Prostate gland (tissue), 2 donors: Measurements from ENCODE around the gene TFR2. TPM values are rescaled to one million over a fixed set of nuclear protein-coding genes. Genes with fewer than 3 reads are reported as not detected.

Experiments used
- DNase-seq: peaks from one replicate; pipeline ENCODE4 v3.0.0-alpha.2; 2019; ENCODE audit warnings: low spot score
- H3K27ac ChIP-seq, 2 donors: fragments of 200-600 bp; sonication (generic); 2 replicates each; pipeline ENCODE4 v1.5.1; 2017 to 2019
- H3K27me3 ChIP-seq: fragments of 200-600 bp; sonication (generic); replicated peaks from 2 replicates; pipeline ENCODE4 v1.5.1; 2019; ENCODE audit not compliant: insufficient read depth
- H3K36me3 ChIP-seq, 2 donors: fragments of 200-600 bp; sonication (generic); 1 replicate in 1 of 2; 2 replicates in 1 of 2; pipeline versions ENCODE4 v1.5.1 to v1.8.1; 2017 to 2019
- H3K4me1 ChIP-seq: fragments of 200-600 bp; sonication (generic); replicated peaks from 2 replicates; pipeline ENCODE4 v1.5.1; 2019
- H3K4me3 ChIP-seq, 2 donors: fragments of 200-600 bp; sonication (generic); 2 replicates each; pipeline ENCODE4 v1.5.1; 2017 to 2019
- H3K9me3 ChIP-seq: fragments of 200-600 bp; sonication (generic); 2 replicates; pipeline ENCODE4 v1.5.1; 2017
- CTCF ChIP-seq, 4 experiments: fragments of 200-600 bp in 2 of 4; fragments of 450-650 bp in 2 of 4; sonication (generic) in 2 of 4; IDR thresholded peaks; 1 replicate in 3 of 4; 2 replicates in 1 of 4; pipeline ENCODE4 v1.5.1; 2016 to 2019; ENCODE audit warnings: antibody characterized with exemption in 4 of 4, mild to moderate bottlenecking in 2 of 4, moderate library complexity in 2 of 4
- POLR2A ChIP-seq: fragments of 450-650 bp; IDR thresholded peaks from one replicate; pipeline ENCODE4 v1.6.1; 2016; ENCODE audit warnings: antibody characterized with exemption, mild to moderate bottlenecking
- POLR2AphosphoS5 ChIP-seq: sonication (generic); formaldehyde crosslinking; IDR thresholded peaks from one replicate; pipeline ENCODE4 v1.6.1; 2017; ENCODE audit warnings: antibody characterized with exemption
- WGBS: methylation state at CpG from one replicate; pipeline ENCODE4 v1.1.5; 2018; 5-methylcytosine and 5-hydroxymethylcytosine counted together
- intact Hi-C: fragments of 100-400 bp; cut with DNase I; formaldehyde crosslinking; loops from one replicate; pipeline ENCODE4 v1.14.2; 2022
- small RNA-seq, 2 donors: library from RNA; depleted of rRNA; stranded (forward); fragments of <200 nt; gene quantifications; one replicate each; pipeline ENCODE3, GENCODE V24; 2016
- total RNA-seq, 2 donors: library from RNA; depleted of rRNA; stranded (reverse); fragments of >200 nt; gene quantifications; one replicate each; pipeline ENCODE4 v1.1.0, GENCODE V29; 2016

TFR2 gene
- total RNA-seq, 2 donors from 2014 or later, result 0.59 to 2.3 TPM

- TF ChIP-seq POLR2A (no peak), POLR2AphosphoS5 (no peak), CTCF (IDR thresholded peaks at IDR 0.05) (no peak)
- intact Hi-C loops, result no loop called here
These were observed 70.2 kb downstream of the TFR2 start for GRCh38 chr7:100570954-100571828.

More at GRCh38 chr7:100570954-100571828, 70.2 kb downstream of the TFR2 start:
- Histone ChIP-seq H3K4me1 (peaks cover 6% of the 10 kb centered on the region), H3K27me3 (no peaks in the 10 kb centered on the region), H3K27ac (no peak overlapping the region), H3K9me3 (no peaks in the 10 kb centered on the region), H3K36me3 (peaks cover 3 to 5% of the 10 kb centered on the region in 2 donors), H3K4me3 (no peak overlapping the region)
- WGBS, result 81% methylated on average over 26 of the region's 26 CpGs
- no peak for DNase-seq

Small RNA genes within 50 kb of the gene (small RNA-seq; reads per million reads assigned to genes)
- 0 reads per million in 2 donors for gene SAP25

Other genes with a start within 250 kb of the TFR2 start
- 10 to 100 TPM in 1 of 2 donors, 1 to 10 TPM in 1; 5.5 to 34.6 TPM for gene ZCWPW1, start 212.8 kb downstream of the TFR2 start, total RNA-seq
- gene MEPCE, start 211.7 kb downstream of the TFR2 start, total RNA-seq, result 10 to 100 TPM; 24.2 to 62.8 TPM
- gene PPP1R35, start 205.1 kb downstream of the TFR2 start, total RNA-seq, result 10 to 100 TPM; 44.1 to 60.5 TPM
- gene SPACDR, start 177.3 kb downstream of the TFR2 start, total RNA-seq, result 10 to 100 TPM in 1 of 2 donors, not detected in 1; 11.9 TPM
- 100 to 1,000 TPM in 1 of 2 donors, 10 to 100 TPM in 1; 77.6 to 152 TPM for gene TSC22D4, start 162.3 kb downstream of the TFR2 start, total RNA-seq
- 10 to 100 TPM in 1 of 2 donors, under 1 TPM in 1; 0.73 to 16.9 TPM for gene NYAP1, start 157.6 kb downstream of the TFR2 start, total RNA-seq
- gene AGFG2, start 102.3 kb downstream of the TFR2 start, total RNA-seq, result 10 to 100 TPM; 33.0 to 94.9 TPM
- 10 to 100 TPM in 1 of 2 donors, 1 to 10 TPM in 1; 2.5 to 19.5 TPM for gene SAP25, start 67.7 kb downstream of the TFR2 start, total RNA-seq
- gene LRCH4, start 55.4 kb downstream of the TFR2 start, total RNA-seq, result 100 to 1,000 TPM in 1 of 2 donors, 10 to 100 TPM in 1; 66.8 to 202 TPM
- 1 to 10 TPM; 2.3 to 9.7 TPM for gene FBXO24, start 55.2 kb downstream of the TFR2 start, total RNA-seq
- gene PCOLCE, start 39.2 kb downstream of the TFR2 start, total RNA-seq, result 10 to 100 TPM; 11.8 to 49.5 TPM
- 10 to 100 TPM; 20.1 to 36.1 TPM for gene MOSPD3, start 29.0 kb downstream of the TFR2 start, total RNA-seq
- 1 to 10 TPM in 1 of 2 donors, not detected in 1; 2.4 TPM for gene ACTL6B, start 14.9 kb upstream of the TFR2 start, total RNA-seq
- 100 to 1,000 TPM; 376 to 417 TPM for gene GNB2, start 32.2 kb upstream of the TFR2 start, total RNA-seq
- gene GIGYF1, start 52.7 kb upstream of the TFR2 start, total RNA-seq, result 10 to 100 TPM; 37.0 to 82.2 TPM
- 10 to 100 TPM; 41.4 to 45.2 TPM for gene POP7, start 64.6 kb upstream of the TFR2 start, total RNA-seq
- 1 to 10 TPM in 1 of 2 donors, not detected in 1; 1.6 TPM for gene EPO, start 78.9 kb upstream of the TFR2 start, total RNA-seq
- under 1 TPM in 1 of 2 donors, not detected in 1; 0.17 TPM for gene ZAN, start 92.0 kb upstream of the TFR2 start, total RNA-seq
- 10 to 100 TPM; 78.6 to 80.8 TPM for gene EPHB4, start 186.0 kb upstream of the TFR2 start, total RNA-seq
- gene SLC12A9, start 211.2 kb upstream of the TFR2 start, total RNA-seq, result 10 to 100 TPM; 22.0 to 29.4 TPM
- 100 to 1,000 TPM in 1 of 2 donors, 10 to 100 TPM in 1; 65.9 to 113 TPM for gene TRIP6, start 225.8 kb upstream of the TFR2 start, total RNA-seq
- gene SRRT, start 233.6 kb upstream of the TFR2 start, total RNA-seq, result 100 to 1,000 TPM; 105 to 182 TPM
- gene UFSP1, start 248.2 kb upstream of the TFR2 start, total RNA-seq, result 1 to 10 TPM; 6.4 to 8.4 TPM